Measurements from ENCODE around the gene HTT.

- TF ChIP-seq CTCF (IDR thresholded peaks at IDR 0.05; ENCODE audit: insufficient read depth, low read length) = no peak
- TF ChIP-seq SPI1 (IDR thresholded peaks at IDR 0.05; ENCODE audit: borderline replicate concordance, low read depth) = no peak
- no peak for TF ChIP-seq REST (IDR thresholded peaks at IDR 0.05; ENCODE audit: insufficient replicate concordance, low read depth)
- no peak for TF ChIP-seq POLR2AphosphoS5 (IDR thresholded peaks at IDR 0.05; ENCODE audit: low read depth)
These were observed 8.5 kb downstream of the HTT start for GRCh38 chr4:3082925-3083515.
